ENCODE measurements around the gene CAV2.

DNA sequence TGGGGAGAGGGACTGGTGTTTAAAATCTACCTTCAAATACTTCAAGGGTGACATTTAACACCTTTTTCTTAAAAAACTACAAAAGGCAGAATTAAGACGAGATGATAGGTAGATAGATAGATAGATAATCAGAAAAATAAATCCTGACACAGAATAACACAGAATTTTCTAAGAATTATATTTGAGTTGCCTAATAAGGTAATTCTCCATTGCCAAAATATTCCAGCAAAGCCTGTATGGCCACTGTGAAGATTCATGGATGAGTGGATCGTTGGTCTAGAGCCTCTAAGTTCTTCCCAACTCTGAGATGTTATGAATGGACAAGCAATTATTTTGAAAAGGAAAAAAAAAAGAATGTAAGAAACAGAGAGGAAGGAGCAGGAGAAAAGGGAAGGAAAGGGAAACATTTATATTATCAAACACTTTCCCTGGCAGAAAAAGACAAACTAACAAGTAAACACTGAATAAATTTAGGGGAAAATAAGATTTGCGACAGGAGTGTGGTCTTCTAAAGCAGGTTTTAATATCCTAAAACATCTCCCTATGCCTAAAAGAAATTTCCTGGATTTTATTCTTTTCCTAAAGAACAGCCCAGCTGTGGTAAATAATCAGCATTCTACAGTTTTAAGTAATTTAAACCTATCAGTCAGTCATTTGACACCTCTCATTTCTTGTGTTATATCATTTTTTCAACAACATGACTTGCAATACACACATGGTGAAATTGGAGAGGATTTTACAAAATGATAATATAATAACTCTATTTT is 7.5 kb upstream of the CAV2 start:
- TF ChIP-seq EZH2 (IDR thresholded peaks at IDR 0.05; ENCODE audit: low read length, unreplicated experiment) (no peak), EZH2phosphoT487 (IDR thresholded peaks at IDR 0.05; ENCODE audit: borderline replicate concordance, low read length) (no peak)
- TF ChIP-seq, protein P1, sequence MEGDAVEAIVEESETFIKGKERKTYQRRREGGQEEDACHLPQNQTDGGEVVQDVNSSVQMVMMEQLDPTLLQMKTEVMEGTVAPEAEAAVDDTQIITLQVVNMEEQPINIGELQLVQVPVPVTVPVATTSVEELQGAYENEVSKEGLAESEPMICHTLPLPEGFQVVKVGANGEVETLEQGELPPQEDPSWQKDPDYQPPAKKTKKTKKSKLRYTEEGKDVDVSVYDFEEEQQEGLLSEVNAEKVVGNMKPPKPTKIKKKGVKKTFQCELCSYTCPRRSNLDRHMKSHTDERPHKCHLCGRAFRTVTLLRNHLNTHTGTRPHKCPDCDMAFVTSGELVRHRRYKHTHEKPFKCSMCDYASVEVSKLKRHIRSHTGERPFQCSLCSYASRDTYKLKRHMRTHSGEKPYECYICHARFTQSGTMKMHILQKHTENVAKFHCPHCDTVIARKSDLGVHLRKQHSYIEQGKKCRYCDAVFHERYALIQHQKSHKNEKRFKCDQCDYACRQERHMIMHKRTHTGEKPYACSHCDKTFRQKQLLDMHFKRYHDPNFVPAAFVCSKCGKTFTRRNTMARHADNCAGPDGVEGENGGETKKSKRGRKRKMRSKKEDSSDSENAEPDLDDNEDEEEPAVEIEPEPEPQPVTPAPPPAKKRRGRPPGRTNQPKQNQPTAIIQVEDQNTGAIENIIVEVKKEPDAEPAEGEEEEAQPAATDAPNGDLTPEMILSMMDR (conservative IDR thresholded peaks at IDR 0.05; ENCODE audit: low read depth, low read length), result no peak

Measured in PC-3 (cell line).